ENCODE data around the gene GMDS. TPM values are rescaled to one million over a fixed set of nuclear protein-coding genes. Genes with fewer than 3 reads are reported as not detected.

GMDS gene
- total RNA-seq, 1 experiment from 2014 or later = 23.6 TPM

GRCh38 chr6:2205396-2205795, 40.0 kb downstream of the GMDS start:
- DNase-seq (ENCODE audit: low spot score) = no peak

GRCh38 chr6:2204272-2204671, 41.1 kb downstream of the GMDS start:
- no peak for DNase-seq (ENCODE audit: low spot score)

GRCh38 chr6:2203264-2203663, 42.1 kb downstream of the GMDS start:
- DNase-seq (ENCODE audit: low spot score) = no peak

GRCh38 chr6:2197984-2198383, 47.4 kb downstream of the GMDS start:
- DNase-seq (ENCODE audit: low spot score) = no peak

GRCh38 chr6:2197177-2197671, 48.2 kb downstream of the GMDS start:
- DNase-seq (ENCODE audit: low spot score) = peak; percentile 81

- DNase-seq (ENCODE audit: low spot score) = peak; percentile 60
These were observed 49.2 kb downstream of the GMDS start for GRCh38 chr6:2196079-2196679.

- DNase-seq (ENCODE audit: low spot score) = no peak
These were observed 50.8 kb downstream of the GMDS start for GRCh38 chr6:2194643-2195042.

- DNase-seq (ENCODE audit: low spot score) = no peak
These were observed 51.5 kb downstream of the GMDS start for GRCh38 chr6:2193931-2194330.

GRCh38 chr6:2192976-2193375, 52.4 kb downstream of the GMDS start:
- DNase-seq (ENCODE audit: low spot score) = no peak

GRCh38 chr6:2191390-2191740, 54.0 kb downstream of the GMDS start:
- DNase-seq (ENCODE audit: low spot score) = no peak

- DNase-seq (ENCODE audit: low spot score) = no peak
These were observed 54.6 kb downstream of the GMDS start for GRCh38 chr6:2190661-2191389.

- no peak for DNase-seq (ENCODE audit: low spot score)
These were observed 56.5 kb downstream of the GMDS start for GRCh38 chr6:2188856-2189384.

GRCh38 chr6:2188397-2188796, 57.0 kb downstream of the GMDS start:
- no peak for DNase-seq (ENCODE audit: low spot score)

- DNase-seq (ENCODE audit: low spot score) = no peak
These were observed 57.6 kb downstream of the GMDS start for GRCh38 chr6:2187826-2188225.

- DNase-seq (ENCODE audit: low spot score) = no peak
These were observed 58.9 kb downstream of the GMDS start for GRCh38 chr6:2186516-2186915.

GRCh38 chr6:2185466-2185865, 59.9 kb downstream of the GMDS start:
- DNase-seq (ENCODE audit: low spot score) = no peak

GRCh38 chr6:2184700-2185455, 60.5 kb downstream of the GMDS start:
- DNase-seq (ENCODE audit: low spot score) = peak; percentile 50

GRCh38 chr6:2183752-2184151, 61.7 kb downstream of the GMDS start:
- DNase-seq (ENCODE audit: low spot score) = no peak

GRCh38 chr6:2183246-2183645, 62.2 kb downstream of the GMDS start:
- DNase-seq (ENCODE audit: low spot score) = no peak

GRCh38 chr6:2182251-2182650, 63.2 kb downstream of the GMDS start:
- no peak for DNase-seq (ENCODE audit: low spot score)

GRCh38 chr6:2181567-2181966, 63.8 kb downstream of the GMDS start:
- no peak for DNase-seq (ENCODE audit: low spot score)

GRCh38 chr6:2179950-2180349, 65.5 kb downstream of the GMDS start:
- no peak for DNase-seq (ENCODE audit: low spot score)

- DNase-seq (ENCODE audit: low spot score) = no peak
These were observed 66.2 kb downstream of the GMDS start for GRCh38 chr6:2179241-2179640.
